HepG2 (cell line): Measurements from ENCODE around the gene TPGS1. TPM values are rescaled to one million over a fixed set of nuclear protein-coding genes. Genes with fewer than 3 reads are reported as not detected.

Experiments
- GTF3A ChIP-seq: sonication (generic); formaldehyde crosslinking; conservative IDR thresholded peaks from 2 replicates; pipeline ENCODE4 v1.4.0; 2020; ENCODE audit warnings: mild to moderate bottlenecking, missing genetic modification reagents
- HNRNPK ChIP-seq: fragments of 200-400 bp; formaldehyde crosslinking; IDR thresholded peaks from 2 replicates; pipeline ENCODE4 v1.6.1; 2018; ENCODE audit warnings: low read length, low read depth, moderate library complexity, mild to moderate bottlenecking; ENCODE audit not compliant: poor library complexity, severe bottlenecking
- MAZ ChIP-seq, 2 experiments: sonication (generic) in 1 of 2; formaldehyde crosslinking in 1 of 2; IDR thresholded peaks; 2 replicates each; pipeline versions ENCODE4 v1.5.0 to v1.6.1; 2012 to 2020; ENCODE audit warnings: low read depth in 2 of 2, mild to moderate bottlenecking in 2 of 2, borderline replicate concordance in 1 of 2, improper control_type of control experiment in 1 of 2, low read length in 1 of 2, missing genetic modification reagents in 1 of 2, moderate library complexity in 1 of 2
- PCBP1 ChIP-seq: fragments of 200-400 bp; formaldehyde crosslinking; IDR thresholded peaks from 2 replicates; pipeline ENCODE4 v1.6.1; 2017; ENCODE audit warnings: mild to moderate bottlenecking, low read depth, low read length, borderline replicate concordance
- POLR2A ChIP-seq, 2 experiments: IDR thresholded peaks; 2 replicates each; pipeline ENCODE4 v1.6.1; 2011; ENCODE audit warnings: low read depth in 2 of 2, low read length in 2 of 2, mild to moderate bottlenecking in 1 of 2, moderate library complexity in 1 of 2; ENCODE audit not compliant: insufficient read depth in 1 of 2
- SAP130 ChIP-seq: IDR thresholded peaks from 2 replicates; pipeline ENCODE4 v1.6.1; 2016; ENCODE audit warnings: low read depth
- YY1 ChIP-seq: IDR thresholded peaks from 2 replicates; pipeline ENCODE4 v1.6.1; 2011; ENCODE audit warnings: low read length, low read depth, moderate library complexity, mild to moderate bottlenecking; ENCODE audit not compliant: insufficient read depth, insufficient replicate concordance
- ZBTB7A ChIP-seq: sonication (generic); formaldehyde crosslinking; IDR thresholded peaks from 2 replicates; pipeline ENCODE4 v1.8.0; 2022; ENCODE audit warnings: mild to moderate bottlenecking, missing genetic modification reagents
- ZNF652 ChIP-seq: IDR thresholded peaks from 2 replicates; pipeline ENCODE4 v1.6.1; 2016; ENCODE audit warnings: low read depth, borderline replicate concordance
- ZNF777 ChIP-seq: sonication (generic); formaldehyde crosslinking; IDR thresholded peaks from 2 replicates; pipeline ENCODE4 v1.4.0; 2020; ENCODE audit warnings: missing genetic modification reagents
- polyA plus RNA-seq, 8 experiments: library from polyadenylated mRNA; depleted of rRNA in 3 of 8; stranded (reverse) in 7 of 8; unstranded in 1 of 8; fragments of >200 nt; fragmentation: Illumina TruSeq in 4 of 8; extraction: Trizol in 4 of 8; gene quantifications; 2 replicates each; pipeline versions ENCODE4 v1.2.1 to v1.2.3, GENCODE V29; 2011 to 2016; ENCODE audit warnings: low read depth in 4 of 8, missing spikeins in 1 of 8, mixed read lengths in 1 of 8; ENCODE audit not compliant: insufficient read depth in 1 of 8
- total RNA-seq, 5 experiments: library from RNA; depleted of rRNA; stranded (reverse); fragments of >200 nt; fragmentation: Illumina TruSeq; extraction: Trizol; gene quantifications; 2 replicates each; pipeline ENCODE4 v1.2.3, GENCODE V29; 2016; ENCODE audit warnings: low read depth in 1 of 5
- TF ChIP-seq, protein P1 (sequence below): sonication (generic); formaldehyde crosslinking; IDR thresholded peaks from one replicate; pipeline ENCODE4 v1.5.1; 2020; ENCODE audit warnings: mild to moderate bottlenecking, missing genetic modification reagents; ENCODE audit errors: not compliant biosample characterization
- TF ChIP-seq, protein P2 (sequence below): sonication (generic); formaldehyde crosslinking; IDR thresholded peaks from 2 replicates; pipeline ENCODE4 v1.4.0; 2020; ENCODE audit warnings: missing genetic modification reagents
- TF ChIP-seq, protein P3 (sequence below): sonication (generic); formaldehyde crosslinking; IDR thresholded peaks from 2 replicates; pipeline ENCODE4 v1.8.1; 2023; ENCODE audit warnings: mild to moderate bottlenecking, moderate library complexity, missing genetic modification reagents
- TF ChIP-seq, protein P4 (sequence below): sonication (generic); formaldehyde crosslinking; IDR thresholded peaks from 2 replicates; pipeline ENCODE4 v1.4.0; 2020; ENCODE audit warnings: missing genetic modification reagents, mild to moderate bottlenecking, borderline replicate concordance

Gene TPGS1
- total and polyA plus RNA-seq, 2 of the 13 experiments (the other 11 are each of a cell fraction or from before 2014, with no cell fraction given) = 1.1 to 6.2 TPM

DNA sequence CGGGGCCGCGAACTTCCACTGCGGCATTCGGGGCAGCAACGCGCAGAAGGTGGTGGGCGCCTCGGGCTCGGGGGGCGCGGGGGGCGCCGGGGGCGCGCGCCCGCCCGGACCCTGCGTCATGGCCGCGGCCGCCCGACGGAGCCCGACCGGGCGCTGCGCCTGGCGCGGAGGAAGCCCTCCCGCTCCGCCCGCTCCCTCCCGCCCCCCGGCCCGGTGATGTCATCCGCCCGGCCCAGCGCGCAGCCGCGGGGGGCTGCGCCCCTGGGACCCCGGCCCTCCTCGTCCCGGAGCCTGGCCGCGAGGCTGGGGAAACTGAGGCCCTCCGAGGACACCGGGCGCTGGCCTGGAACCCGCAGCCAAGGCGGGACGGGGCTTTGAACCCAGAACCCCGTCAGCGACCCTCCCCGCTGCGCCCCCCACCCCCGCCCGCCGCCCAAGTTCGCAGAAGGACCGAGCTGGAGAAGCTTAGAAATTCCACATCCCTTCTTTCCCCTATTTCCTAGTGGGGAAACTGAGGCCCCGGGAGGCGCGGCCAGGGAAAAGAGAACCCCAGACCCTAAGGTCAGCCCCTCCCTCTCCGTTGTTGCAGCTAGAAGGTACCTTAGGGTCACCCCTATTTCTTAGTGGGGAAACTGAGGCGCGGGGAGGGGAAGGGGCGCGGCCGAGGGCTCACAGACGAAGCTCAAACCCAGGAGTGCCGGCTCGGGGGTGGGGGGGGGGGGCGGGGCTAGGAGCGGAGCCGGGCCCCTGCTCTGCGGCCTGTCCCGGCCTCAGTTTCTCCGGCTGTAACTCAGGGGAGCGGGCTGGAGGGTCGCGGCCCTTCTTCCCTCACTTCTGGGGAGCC lies 46.2 kb upstream of the TPGS1 start, which contains the start of gene SHC2 (continued):
- TF ChIP-seq, protein P1, sequence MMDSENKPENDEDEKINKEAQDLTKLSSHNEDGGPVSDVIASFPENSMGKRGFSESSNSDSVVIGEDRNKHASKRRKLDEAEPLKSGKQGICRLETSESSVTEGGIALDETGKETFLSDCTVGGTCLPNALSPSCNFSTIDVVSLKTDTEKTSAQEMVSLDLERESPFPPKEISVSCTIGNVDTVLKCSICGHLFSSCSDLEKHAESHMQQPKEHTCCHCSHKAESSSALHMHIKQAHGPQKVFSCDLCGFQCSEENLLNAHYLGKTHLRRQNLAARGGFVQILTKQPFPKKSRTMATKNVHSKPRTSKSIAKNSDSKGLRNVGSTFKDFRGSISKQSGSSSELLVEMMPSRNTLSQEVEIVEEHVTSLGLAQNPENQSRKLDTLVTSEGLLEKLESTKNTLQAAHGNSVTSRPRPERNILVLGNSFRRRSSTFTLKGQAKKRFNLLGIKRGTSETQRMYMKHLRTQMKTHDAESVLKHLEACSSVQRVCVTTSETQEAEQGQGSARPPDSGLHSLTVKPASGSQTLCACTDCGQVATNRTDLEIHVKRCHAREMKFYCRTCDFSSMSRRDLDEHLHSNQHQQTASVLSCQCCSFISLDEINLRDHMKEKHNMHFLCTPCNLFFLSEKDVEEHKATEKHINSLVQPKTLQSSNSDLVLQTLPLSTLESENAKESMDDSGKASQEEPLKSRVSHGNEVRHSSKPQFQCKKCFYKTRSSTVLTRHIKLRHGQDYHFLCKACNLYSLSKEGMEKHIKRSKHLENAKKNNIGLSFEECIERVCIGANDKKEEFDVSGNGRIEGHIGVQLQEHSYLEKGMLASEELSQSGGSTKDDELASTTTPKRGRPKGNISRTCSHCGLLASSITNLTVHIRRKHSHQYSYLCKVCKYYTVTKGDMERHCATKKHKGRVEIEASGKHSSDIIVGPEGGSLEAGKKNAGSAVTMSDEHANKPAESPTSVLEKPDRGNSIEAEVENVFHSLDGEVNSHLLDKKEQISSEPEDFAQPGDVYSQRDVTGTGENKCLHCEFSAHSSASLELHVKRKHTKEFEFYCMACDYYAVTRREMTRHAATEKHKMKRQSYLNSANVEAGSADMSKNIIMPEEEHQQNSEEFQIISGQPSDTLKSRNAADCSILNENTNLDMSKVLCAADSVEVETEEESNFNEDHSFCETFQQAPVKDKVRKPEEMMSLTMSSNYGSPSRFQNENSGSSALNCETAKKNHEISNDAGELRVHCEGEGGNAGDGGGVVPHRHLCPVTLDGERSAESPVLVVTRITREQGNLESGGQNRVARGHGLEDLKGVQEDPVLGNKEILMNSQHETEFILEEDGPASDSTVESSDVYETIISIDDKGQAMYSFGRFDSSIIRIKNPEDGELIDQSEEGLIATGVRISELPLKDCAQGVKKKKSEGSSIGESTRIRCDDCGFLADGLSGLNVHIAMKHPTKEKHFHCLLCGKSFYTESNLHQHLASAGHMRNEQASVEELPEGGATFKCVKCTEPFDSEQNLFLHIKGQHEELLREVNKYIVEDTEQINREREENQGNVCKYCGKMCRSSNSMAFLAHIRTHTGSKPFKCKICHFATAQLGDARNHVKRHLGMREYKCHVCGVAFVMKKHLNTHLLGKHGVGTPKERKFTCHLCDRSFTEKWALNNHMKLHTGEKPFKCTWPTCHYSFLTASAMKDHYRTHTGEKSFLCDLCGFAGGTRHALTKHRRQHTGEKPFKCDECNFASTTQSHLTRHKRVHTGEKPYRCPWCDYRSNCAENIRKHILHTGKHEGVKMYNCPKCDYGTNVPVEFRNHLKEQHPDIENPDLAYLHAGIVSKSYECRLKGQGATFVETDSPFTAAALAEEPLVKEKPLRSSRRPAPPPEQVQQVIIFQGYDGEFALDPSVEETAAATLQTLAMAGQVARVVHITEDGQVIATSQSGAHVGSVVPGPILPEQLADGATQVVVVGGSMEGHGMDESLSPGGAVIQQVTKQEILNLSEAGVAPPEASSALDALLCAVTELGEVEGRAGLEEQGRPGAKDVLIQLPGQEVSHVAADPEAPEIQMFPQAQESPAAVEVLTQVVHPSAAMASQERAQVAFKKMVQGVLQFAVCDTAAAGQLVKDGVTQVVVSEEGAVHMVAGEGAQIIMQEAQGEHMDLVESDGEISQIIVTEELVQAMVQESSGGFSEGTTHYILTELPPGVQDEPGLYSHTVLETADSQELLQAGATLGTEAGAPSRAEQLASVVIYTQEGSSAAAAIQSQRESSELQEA (CRISPR knock-in tag) = no peak
- TF ChIP-seq PCBP1 (0 out of 2 replicates have a peak, but pooled peaks have one; percentile 51), MAZ (IDR thresholded peaks at IDR 0.05; ENCODE audit: borderline replicate concordance, low read depth, low read length) (0 out of 2 replicates have a peak, but pooled peaks have one; percentile 31), MAZ (CRISPR knock-in tag; IDR thresholded peaks at IDR 0.05; ENCODE audit: low read depth) (no peak), YY1 (peak; percentile 37), ZNF652 (CRISPR knock-in tag) (no peak), ZBTB7A (peak; percentile 75), POLR2A (IDR thresholded peaks at IDR 0.05; ENCODE audit: insufficient read depth in 1 of 2, low read depth in 2 of 2, low read length in 2 of 2) (peak in 1 of 2 experiments; percentile 54; a peak in 2 of 4 replicates), GTF3A (CRISPR knock-in tag) (no peak), HNRNPK (peak; percentile 14), ZNF777 (CRISPR knock-in tag) (0 out of 2 replicates have a peak, but pooled peaks have one; percentile 25), SAP130 (peak; percentile 17; the same call in 1 of the 2 replicates)
- TF ChIP-seq, protein P2, sequence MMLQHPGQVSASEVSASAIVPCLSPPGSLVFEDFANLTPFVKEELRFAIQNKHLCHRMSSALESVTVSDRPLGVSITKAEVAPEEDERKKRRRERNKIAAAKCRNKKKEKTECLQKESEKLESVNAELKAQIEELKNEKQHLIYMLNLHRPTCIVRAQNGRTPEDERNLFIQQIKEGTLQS (CRISPR knock-in tag) = 0 out of 2 replicates have a peak, but pooled peaks have one; percentile 31
- TF ChIP-seq, protein P3, sequence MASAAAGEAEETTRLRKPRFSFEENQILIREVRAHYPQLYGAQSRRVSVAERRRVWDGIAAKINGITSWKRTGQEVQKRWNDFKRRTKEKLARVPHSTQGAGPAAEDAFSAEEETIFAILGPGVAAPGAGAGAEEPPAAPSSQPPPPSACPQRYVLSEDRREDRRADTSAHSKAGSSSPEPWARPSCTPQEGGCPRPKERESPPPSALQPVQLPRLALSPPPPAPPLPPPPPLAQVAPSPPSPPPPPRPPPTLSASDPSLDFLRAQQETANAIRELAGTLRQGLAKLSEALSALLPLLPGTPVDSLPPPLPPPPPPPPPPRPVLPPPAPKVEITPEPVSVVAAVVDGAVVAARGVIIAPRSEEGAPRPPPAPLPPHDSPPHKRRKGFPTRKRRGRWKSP (CRISPR knock-in tag) = no peak
- TF ChIP-seq, protein P4, sequence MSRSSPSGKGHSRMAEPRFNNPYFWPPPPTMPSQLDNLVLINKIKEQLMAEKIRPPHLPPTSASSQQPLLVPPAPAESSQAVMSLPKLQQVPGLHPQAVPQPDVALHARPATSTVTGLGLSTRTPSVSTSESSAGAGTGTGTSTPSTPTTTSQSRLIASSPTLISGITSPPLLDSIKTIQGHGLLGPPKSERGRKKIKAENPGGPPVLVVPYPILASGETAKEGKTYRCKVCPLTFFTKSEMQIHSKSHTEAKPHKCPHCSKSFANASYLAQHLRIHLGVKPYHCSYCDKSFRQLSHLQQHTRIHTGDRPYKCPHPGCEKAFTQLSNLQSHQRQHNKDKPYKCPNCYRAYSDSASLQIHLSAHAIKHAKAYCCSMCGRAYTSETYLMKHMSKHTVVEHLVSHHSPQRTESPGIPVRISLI (CRISPR knock-in tag) = no peak
